Measurements from ENCODE around the gene RAB8A. TPM values are rescaled to one million over a fixed set of nuclear protein-coding genes. Genes with fewer than 3 reads are reported as not detected.

RAB8A gene
- total and polyA plus RNA-seq, 9 of the 15 experiments (the other 6 are each of a cell fraction or from before 2014, with no cell fraction given): 11.2 to 102 (median 53.2) TPM

DNA sequence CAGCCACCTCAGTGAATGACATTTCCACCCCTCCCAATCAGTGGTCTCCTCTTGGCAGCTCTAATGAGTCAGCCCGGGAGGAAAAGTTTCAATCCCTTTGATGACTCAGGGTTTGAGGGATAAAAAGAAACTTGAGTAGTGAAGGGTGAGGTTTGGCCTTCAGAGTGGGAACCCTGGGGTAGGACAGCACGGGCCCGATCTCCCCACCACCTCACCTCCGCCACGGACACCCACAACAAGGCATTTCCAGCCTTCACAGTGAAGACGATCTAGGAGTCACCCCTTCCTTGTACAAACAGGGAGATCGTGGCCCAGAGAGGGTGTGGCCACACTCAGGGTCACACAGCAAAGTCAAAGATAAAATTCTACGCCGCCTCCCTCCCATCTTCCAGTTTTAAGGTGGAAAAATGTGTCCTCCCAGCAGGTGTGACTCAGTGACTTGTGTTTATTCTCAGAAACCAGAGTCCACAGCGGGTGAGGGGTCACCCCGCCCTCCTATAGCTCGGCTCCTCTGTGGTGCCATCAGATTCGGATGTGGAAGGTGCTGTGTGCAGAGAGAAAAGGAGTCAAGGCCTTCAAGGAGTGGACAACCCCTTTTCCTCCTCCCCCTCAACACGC, 49.4 kb downstream of the RAB8A start (continued):
- TF ChIP-seq, protein P1, sequence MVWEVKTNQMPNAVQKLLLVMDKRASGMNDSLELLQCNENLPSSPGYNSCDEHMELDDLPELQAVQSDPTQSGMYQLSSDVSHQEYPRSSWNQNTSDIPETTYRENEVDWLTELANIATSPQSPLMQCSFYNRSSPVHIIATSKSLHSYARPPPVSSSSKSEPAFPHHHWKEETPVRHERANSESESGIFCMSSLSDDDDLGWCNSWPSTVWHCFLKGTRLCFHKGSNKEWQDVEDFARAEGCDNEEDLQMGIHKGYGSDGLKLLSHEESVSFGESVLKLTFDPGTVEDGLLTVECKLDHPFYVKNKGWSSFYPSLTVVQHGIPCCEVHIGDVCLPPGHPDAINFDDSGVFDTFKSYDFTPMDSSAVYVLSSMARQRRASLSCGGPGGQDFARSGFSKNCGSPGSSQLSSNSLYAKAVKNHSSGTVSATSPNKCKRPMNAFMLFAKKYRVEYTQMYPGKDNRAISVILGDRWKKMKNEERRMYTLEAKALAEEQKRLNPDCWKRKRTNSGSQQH (CRISPR knock-in tag; IDR thresholded peaks at IDR 0.05): no peak
- TF ChIP-seq TCF7 (IDR thresholded peaks at IDR 0.05; ENCODE audit: borderline replicate concordance): no peak
- no peak for TF ChIP-seq RBM22 (IDR thresholded peaks at IDR 0.05; ENCODE audit: low read depth, low read length, poor library complexity, severe bottlenecking)
- no peak for TF ChIP-seq BMI1 (IDR thresholded peaks at IDR 0.05; ENCODE audit: low read length)
- no peak for TF ChIP-seq TAF15 (IDR thresholded peaks at IDR 0.05; ENCODE audit: low read depth, low read length)
- TF ChIP-seq CBFB (CRISPR knock-in tag; IDR thresholded peaks at IDR 0.05): no peak
- TF ChIP-seq ARNT (IDR thresholded peaks at IDR 0.05): no peak
- peak; percentile 73; the same call in 1 of the 2 replicates for TF ChIP-seq ADNP (tag; IDR thresholded peaks at IDR 0.05)
- peak; percentile 50; the same call in 1 of the 2 replicates for TF ChIP-seq C11orf30 (IDR thresholded peaks at IDR 0.05; ENCODE audit: low read depth)
- peak; percentile 76 for TF ChIP-seq FOSL1 (tag; conservative IDR thresholded peaks at IDR 0.05)
- no peak for TF ChIP-seq STAG1 (CRISPR knock-in tag; IDR thresholded peaks at IDR 0.05; ENCODE audit: borderline replicate concordance)
- TF ChIP-seq ZBED1 (IDR thresholded peaks at IDR 0.05): no peak
- TF ChIP-seq NBN (IDR thresholded peaks at IDR 0.05; ENCODE audit: low read depth): no peak
- TF ChIP-seq, protein P2, sequence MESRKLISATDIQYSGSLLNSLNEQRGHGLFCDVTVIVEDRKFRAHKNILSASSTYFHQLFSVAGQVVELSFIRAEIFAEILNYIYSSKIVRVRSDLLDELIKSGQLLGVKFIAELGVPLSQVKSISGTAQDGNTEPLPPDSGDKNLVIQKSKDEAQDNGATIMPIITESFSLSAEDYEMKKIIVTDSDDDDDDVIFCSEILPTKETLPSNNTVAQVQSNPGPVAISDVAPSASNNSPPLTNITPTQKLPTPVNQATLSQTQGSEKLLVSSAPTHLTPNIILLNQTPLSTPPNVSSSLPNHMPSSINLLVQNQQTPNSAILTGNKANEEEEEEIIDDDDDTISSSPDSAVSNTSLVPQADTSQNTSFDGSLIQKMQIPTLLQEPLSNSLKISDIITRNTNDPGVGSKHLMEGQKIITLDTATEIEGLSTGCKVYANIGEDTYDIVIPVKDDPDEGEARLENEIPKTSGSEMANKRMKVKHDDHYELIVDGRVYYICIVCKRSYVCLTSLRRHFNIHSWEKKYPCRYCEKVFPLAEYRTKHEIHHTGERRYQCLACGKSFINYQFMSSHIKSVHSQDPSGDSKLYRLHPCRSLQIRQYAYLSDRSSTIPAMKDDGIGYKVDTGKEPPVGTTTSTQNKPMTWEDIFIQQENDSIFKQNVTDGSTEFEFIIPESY (CRISPR knock-in tag; IDR thresholded peaks at IDR 0.05): no peak
- no peak for TF ChIP-seq ZNF274 (IDR thresholded peaks at IDR 0.05; ENCODE audit: borderline replicate concordance, low read depth, low read length)
- TF ChIP-seq, protein P3, sequence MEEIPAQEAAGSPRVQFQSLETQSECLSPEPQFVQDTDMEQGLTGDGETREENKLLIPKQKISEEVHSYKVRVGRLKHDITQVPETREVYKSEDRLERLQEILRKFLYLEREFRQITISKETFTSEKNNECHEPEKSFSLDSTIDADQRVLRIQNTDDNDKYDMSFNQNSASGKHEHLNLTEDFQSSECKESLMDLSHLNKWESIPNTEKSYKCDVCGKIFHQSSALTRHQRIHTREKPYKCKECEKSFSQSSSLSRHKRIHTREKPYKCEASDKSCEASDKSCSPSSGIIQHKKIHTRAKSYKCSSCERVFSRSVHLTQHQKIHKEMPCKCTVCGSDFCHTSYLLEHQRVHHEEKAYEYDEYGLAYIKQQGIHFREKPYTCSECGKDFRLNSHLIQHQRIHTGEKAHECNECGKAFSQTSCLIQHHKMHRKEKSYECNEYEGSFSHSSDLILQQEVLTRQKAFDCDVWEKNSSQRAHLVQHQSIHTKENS (CRISPR knock-in tag; IDR thresholded peaks at IDR 0.05): no peak
- peak; percentile 87; the same call in 1 of the 2 replicates for TF ChIP-seq HDAC2 (IDR thresholded peaks at IDR 0.05)
- no peak for TF ChIP-seq MYNN (IDR thresholded peaks at IDR 0.05)
- no peak for TF ChIP-seq MYNN (CRISPR knock-in tag; IDR thresholded peaks at IDR 0.05)
- TF ChIP-seq, protein P4, sequence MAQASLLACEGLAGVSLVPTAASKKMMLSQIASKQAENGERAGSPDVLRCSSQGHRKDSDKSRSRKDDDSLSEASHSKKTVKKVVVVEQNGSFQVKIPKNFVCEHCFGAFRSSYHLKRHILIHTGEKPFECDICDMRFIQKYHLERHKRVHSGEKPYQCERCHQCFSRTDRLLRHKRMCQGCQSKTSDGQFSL (CRISPR knock-in tag; IDR thresholded peaks at IDR 0.05): no peak
- TF ChIP-seq, protein P4 (tag; IDR thresholded peaks at IDR 0.05): no peak
- TF ChIP-seq DNMT1 (IDR thresholded peaks at IDR 0.05): no peak
- no peak for TF ChIP-seq PHB2 (IDR thresholded peaks at IDR 0.05; ENCODE audit: low read depth)
- TF ChIP-seq SMARCA5 (IDR thresholded peaks at IDR 0.05): peak; percentile 95
- no peak for TF ChIP-seq PPARD (CRISPR knock-in tag; IDR thresholded peaks at IDR 0.05)
- no peak for TF ChIP-seq FOXJ2 (tag; IDR thresholded peaks at IDR 0.05)
- TF ChIP-seq ZNF24 (IDR thresholded peaks at IDR 0.05): 0 out of 2 replicates have a peak, but pooled peaks have one; percentile 31
